SIG-M5 (cell line): ENCODE results near the gene EMC7.
"Not testable (repeated sequence)": the region's sequence is repeated elsewhere in the genome, so short reads cannot be mapped to it uniquely, and the experiment has no call there.

Experiments used
- DNase-seq: peaks from one replicate; lab custom pipeline; 2025; lab: John Stamatoyannopoulos, UW

EMC7 gene

GRCh38 chr15:34101366-34102174 is at the start of gene EMC7, which contains the start of gene PGBD4:
TSS of gene EMC7 (minus strand) at chr15:34101862. CDS start at chr15:34101839, 23 bp downstream.
TSS of gene PGBD4 (plus strand) at chr15:34102083. CDS start at chr15:34102532, 449 bp downstream.
- peak; percentile 93 for DNase-seq

DNA sequence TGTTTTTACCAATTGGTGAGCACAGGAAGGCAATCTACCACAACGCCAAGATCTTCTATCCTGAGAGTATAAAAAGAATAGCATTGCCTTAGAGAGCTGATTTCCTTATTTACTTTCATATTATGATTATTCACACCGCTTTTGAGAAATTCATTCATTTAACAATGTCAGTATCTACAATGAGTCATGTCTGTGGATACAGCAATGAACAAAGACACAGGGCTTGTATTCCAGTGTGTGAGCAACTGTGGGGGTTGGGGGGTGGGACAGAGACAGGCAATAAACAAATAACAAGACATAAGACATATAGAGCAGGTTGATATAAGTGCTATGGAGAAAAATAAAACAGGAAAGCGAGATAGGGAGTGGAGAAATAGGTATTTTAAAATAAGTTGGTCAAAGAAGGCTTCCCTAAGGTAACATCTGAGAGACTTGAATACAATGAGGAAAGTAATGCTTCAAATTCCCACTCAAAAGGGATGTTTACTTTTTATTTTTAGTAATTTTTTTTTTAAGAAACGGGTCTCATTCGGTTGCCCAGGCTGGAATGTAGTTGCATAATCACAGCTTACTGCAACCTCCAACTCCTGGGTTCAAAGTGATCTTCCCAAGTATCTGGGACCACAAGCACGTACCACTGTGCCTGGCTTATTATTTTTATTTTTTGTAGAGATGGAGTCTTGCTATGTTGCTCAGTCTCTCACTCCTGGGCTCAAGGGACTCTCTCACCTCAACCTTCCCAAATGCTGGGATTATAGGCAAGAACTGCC is 45.9 kb upstream of the EMC7 start:
- no peak for DNase-seq

- no peak for DNase-seq
Measured at GRCh38 chr15:34133511-34133910, 31.8 kb upstream of the EMC7 start.

- DNase-seq, result no peak
Measured at GRCh38 chr15:34132881-34133280, 31.2 kb upstream of the EMC7 start.

- no peak for DNase-seq
Measured at GRCh38 chr15:34128898-34129297, 27.2 kb upstream of the EMC7 start.

DNA sequence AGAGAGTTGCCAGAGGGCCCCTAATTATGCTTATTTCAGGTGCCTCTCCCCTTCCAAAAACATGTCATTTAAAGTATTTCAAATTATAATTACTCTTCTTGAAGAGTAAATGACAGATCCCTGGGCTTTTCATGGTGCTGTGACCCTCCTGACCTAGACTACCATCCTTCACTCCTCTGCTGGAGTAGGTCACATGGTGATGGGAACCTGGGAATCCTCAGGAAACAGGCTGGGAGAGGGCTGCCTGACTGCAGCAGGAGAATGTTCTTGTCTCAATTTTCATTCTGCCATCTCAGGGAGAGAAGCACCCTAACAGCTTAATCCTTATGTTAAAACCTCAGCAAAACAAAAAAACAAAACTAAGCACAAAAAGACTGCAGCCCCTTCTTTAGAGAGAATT is 24.9 kb upstream of the EMC7 start:
- DNase-seq, result no peak

DNA sequence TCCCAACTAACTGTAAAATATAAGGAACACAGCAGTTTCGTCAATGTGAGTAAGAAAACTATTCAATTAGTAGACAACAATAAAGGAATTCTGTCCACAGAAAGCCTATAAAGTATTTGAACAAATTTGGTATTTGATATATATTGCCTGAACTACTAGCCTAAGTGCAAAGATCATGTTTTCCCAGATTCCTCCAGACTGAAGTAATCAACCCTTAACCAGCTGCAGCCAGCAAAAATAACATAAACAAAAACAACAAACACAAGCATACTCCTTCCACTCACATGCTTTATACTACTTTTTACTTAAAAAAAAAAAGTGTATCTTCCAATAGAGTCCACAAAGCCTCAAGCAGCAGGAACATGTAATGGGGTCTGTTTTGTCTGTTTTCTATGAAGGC is 24.3 kb upstream of the EMC7 start:
- no peak for DNase-seq

GRCh38 chr15:34124651-34125050 is 23.0 kb upstream of the EMC7 start:
- DNase-seq, result no peak

DNA sequence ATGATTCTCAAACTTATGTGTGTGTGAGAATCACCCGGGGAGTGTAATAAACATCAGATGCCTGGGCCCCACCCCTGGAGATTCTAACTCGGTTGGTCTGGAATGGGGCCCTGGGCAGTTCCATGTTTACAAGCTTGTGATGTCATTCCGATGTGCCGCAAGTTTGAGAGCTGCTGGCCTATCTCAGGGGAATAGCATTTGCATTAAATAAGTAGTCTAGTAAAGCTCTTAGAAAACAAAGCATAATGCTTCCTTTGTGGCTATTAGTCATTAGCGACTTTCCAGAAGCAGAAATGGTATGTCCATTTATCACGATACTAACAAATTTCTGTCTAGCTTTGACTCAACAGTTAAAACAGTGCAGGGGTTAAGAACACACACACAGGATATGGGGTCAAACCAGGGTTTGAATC is 21.1 kb upstream of the EMC7 start:
- no peak for DNase-seq

DNA sequence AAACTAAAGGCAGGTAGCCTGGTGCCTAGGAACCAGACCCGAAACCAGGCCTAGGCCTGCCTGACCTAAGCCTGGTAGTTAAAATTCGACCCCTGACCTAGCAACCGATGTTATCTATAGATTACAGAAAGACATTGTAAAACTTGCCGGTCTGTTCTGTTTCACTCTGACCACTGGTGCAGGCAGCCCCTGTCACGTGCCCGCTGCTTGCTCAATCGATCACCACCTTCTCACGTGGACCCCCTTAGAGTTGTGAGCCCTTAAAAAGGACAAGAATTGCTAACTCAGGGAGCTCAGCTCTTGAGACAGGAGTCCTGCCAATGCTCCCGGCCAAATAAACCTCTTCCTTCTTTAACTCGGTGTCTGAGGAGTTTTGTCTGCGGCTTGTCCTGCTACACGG is 20.1 kb upstream of the EMC7 start:
- DNase-seq, result not testable (repeated sequence)

DNA sequence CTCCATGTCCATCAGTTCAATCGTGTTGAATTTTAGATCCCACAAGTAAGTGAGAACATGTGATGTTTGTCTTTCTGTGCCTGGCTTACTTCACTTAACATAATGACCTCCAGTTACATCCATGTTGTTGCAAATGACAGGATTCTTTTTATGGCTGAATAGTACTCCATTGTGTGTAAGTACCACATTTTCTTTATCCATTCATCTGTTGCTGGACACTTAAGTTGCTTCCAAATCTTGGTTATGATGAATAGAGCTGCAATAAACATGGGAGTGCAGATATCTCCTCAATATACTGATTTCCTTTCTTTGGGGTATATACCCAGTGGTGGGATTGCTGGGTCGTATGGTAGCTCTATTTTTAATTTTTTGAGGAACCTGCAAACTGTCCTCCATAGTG is 18.8 kb upstream of the EMC7 start:
- DNase-seq, result not testable (repeated sequence)

DNA sequence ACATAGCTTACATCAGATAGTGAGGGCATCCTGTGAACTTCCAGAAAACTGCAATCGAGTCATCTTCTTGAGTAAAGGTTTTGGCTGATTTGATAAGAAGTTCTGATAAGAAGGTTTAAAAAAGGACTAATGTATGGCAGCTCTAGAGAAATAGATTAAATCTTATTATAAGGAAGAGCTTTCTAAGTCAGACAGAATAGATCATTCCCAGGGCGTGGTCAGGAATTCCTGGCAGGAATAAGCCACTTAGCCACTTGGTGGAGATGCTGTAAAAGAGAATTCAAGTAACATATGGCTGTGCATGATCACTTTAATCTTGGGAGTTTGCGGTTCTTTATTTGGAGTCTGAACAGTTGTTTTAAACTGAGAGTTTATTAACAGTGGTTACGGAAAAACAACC is 17.6 kb upstream of the EMC7 start:
- no peak for DNase-seq

DNA sequence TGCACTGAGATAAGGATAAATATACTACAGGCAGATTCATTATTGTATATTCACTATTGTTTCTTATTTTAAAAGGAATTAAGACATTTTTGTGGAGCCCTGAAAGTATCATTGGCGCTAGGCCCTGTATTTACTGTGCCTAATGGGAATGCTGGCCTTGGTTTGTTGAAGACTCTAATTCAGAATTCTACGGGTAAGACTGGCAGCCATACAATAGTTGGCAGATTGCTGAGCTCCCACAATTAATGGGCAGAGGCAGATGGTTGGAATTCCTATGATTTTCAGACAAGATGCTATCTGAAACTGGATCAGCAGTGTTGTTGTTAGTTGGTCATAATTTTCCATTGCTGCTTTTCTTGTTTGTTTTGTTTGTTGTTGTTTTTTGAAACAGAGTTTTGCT is 15.0 kb upstream of the EMC7 start:
- DNase-seq, result no peak

GRCh38 chr15:34114739-34115138 is 13.1 kb upstream of the EMC7 start:
- no peak for DNase-seq

- no peak for DNase-seq
Measured at GRCh38 chr15:34114215-34114614, 12.6 kb upstream of the EMC7 start.

GRCh38 chr15:34111488-34111887 is 9.8 kb upstream of the EMC7 start:
- DNase-seq, result no peak

DNA sequence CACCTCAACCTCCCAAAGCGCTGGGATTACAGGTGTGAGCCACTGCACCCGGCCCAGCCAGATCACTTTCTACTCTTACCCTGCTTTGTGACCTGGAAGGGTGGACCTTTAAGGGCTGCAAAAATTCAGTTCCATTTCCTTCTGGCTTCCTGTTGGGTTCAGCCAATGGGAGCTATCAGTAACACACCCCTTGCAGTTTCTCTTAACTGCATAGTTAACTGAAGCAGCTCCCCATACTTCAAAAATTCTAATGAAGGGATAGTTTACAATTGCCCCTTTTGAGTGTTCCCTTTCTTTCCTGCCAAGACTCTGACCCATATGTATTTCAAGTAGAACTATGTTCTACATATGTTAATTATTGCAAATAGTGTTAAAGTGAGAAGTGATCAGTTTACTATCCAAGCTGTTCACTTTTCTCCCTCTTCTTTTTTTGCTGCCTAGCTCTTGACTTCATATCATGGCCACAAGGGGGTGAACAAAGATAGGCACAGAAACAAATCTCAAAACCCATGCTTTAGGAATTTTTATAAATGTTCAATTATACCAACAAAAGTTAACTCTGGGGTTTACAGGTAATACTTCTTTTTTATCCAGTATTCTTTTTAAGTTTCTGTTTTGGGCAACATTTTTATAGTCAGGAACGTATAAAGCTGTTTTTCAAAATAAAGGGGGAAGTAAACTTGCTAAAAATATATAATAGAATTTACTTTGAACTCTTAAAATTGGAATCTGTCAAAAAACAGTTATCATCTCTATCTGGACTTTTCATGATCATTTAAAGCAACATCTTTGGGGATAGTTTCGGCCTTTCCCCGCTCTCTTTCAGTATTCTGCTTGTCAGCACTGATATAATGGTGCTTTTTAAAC is 8.4 kb upstream of the EMC7 start:
- no peak for DNase-seq

DNA sequence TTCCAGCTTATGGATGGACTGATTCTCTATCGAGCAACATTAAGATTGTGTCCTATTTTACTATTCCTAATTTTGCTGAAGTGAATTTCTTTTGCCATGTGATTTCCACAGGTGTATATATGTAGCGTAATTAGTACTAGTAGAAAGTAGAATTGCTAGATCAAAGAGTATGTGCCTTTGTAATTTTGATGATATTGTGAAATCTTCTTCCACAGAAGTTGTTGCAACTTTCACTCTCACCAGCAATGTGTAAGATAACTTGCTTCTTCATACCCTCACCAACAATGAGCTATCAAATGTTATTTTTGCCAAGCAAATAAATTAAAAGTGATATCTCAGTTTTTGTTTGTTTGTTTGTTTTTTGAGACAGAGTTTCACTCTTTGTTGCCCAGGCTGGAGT is 5.7 kb upstream of the EMC7 start:
- no peak for DNase-seq

- DNase-seq, result no peak
Measured at GRCh38 chr15:34106423-34106822, 4.8 kb upstream of the EMC7 start.

GRCh38 chr15:34102175-34102925 is 688 bp upstream of the EMC7 start:
- DNase-seq, result no peak

DNA sequence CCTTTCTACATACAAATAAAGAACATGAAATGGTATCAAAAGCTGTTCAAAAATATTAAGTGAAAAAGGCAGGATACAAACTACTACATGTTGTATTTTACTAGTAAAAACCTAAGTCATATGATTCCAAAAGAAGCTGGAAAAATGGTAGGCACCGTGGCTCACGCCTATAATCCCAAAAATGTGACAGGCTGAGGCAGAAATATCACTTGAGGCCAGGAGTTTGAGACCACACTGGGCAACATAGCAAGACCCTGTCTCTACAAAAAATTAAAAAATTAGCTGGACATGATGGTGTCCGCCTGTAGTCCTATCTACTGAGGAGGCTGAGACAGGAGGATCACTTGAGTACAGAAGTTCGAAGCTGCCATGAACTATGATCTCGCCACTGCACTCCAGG is 1.7 kb downstream of the EMC7 start:
- no peak for DNase-seq

GRCh38 chr15:34085746-34086145 is 15.9 kb downstream of the EMC7 start:
- no peak for DNase-seq
